Heart left ventricle (tissue), 13 donors: ENCODE results near the gene UGT1A7.

Experiments
- POLR2A ChIP-seq, 2 donors: fragments of 450-650 bp; IDR thresholded peaks; one replicate each; pipeline ENCODE4 v1.6.1; 2017; ENCODE audit warnings: antibody characterized with exemption in 2 of 2, mild to moderate bottlenecking in 2 of 2, moderate library complexity in 2 of 2
- TF ChIP-seq, protein P1 (sequence below), 12 donors: fragments of 200-600 bp; sonication (generic) in 4 of 12; IDR thresholded peaks; one replicate each; pipeline versions ENCODE4 v1.5.0 to v1.8.0; 2018 to 2022; ENCODE audit warnings: antibody characterized with exemption in 12 of 12, mild to moderate bottlenecking in 5 of 12
- donor health status: ischemic (EF 13 %, LVEDD 7.1; RV severe dilation, severe dysfunction).
- donor health status: DM: no; HTN: yes; CAD: no.
- donor health status: DM: no; HTN: no; CAD: no.
- donor health status: ischemic (EF 25% LVEDD 6.9; RV normal size, moderate dysfunction).
- donor health status: ischemic (EF 25% LVEDD 5.7; RV mildly dilated, moderate dysfunction).
- donor health status: ischemic (EF 35%, LVEDD 5.7; RV mildly dilated, moderate dysfunction).
- donor health status: nonischemic (EF 11% LVEDD 7.7; RV severe dilation, severe dysfunction).
- donor health status: DM: yes; HTN: yes; CAD: no.
- donor health status: PGD.
- donor health status: ischemic (EF 29% LVEDD 5.4; RV normal size, mild dysfunction).
- donor health status: nonischemic (EF 23%, LVEDD 6.1; RV moderate dilation, normal function).

DNA sequence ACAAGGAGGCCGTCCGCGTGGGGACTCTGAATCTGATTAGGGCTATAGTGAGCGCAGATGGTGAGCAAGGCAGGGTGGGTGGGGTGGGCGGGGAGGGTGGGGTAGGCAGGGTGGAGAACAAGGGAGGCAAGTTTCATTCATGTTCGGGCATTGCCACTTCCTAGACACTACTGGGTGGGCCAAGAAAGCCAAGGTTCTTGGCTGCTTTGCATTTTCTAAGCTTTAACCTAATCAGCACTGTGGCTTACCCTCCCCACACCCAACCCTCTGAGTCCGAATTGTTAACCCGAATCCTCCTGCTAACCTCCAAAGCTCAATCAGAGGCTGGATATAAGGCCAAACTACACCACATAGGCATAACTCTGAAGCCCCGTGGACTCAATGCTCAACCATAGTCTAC lies 114.6 kb downstream of the UGT1A7 start:
- TF ChIP-seq, protein P1, sequence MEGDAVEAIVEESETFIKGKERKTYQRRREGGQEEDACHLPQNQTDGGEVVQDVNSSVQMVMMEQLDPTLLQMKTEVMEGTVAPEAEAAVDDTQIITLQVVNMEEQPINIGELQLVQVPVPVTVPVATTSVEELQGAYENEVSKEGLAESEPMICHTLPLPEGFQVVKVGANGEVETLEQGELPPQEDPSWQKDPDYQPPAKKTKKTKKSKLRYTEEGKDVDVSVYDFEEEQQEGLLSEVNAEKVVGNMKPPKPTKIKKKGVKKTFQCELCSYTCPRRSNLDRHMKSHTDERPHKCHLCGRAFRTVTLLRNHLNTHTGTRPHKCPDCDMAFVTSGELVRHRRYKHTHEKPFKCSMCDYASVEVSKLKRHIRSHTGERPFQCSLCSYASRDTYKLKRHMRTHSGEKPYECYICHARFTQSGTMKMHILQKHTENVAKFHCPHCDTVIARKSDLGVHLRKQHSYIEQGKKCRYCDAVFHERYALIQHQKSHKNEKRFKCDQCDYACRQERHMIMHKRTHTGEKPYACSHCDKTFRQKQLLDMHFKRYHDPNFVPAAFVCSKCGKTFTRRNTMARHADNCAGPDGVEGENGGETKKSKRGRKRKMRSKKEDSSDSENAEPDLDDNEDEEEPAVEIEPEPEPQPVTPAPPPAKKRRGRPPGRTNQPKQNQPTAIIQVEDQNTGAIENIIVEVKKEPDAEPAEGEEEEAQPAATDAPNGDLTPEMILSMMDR (IDR thresholded peaks at IDR 0.05): no peak
- no peak for TF ChIP-seq POLR2A (IDR thresholded peaks at IDR 0.05)
